Gastrocnemius medialis (tissue), 4 donors: ENCODE results near the gene ZC3H12C. TPM values are rescaled to one million over a fixed set of nuclear protein-coding genes. Genes with fewer than 3 reads are reported as not detected.
"Not testable (repeated sequence)": the region's sequence is repeated elsewhere in the genome, so short reads cannot be mapped to it uniquely, and the experiment has no call there.

Source experiments
- ATAC-seq, 2 donors: fragments of 150-250 bp; one replicate each; pipeline ENCODE4 v1.9.1; 2016
- DNase-seq, 2 donors: peaks; one replicate each; pipeline ENCODE4 v3.0.0-alpha.2; 2019
- H3K27ac ChIP-seq, 4 donors: fragments of 200-600 bp; sonication (generic); 1 replicate in 1 of 4; 2 replicates in 3 of 4; pipeline ENCODE4 v1.5.1; 2016 to 2018; ENCODE audit warnings: mild to moderate bottlenecking in 2 of 4, moderate library complexity in 1 of 4
- H3K27me3 ChIP-seq, 3 donors: fragments of 200-600 bp; sonication (generic) in 2 of 3; 1 replicate in 1 of 3; 2 replicates in 2 of 3; pipeline versions ENCODE4 v1.5.1 to v1.6.0; 2016 to 2019; ENCODE audit warnings: mild to moderate bottlenecking in 1 of 3, moderate library complexity in 1 of 3
- H3K36me3 ChIP-seq, 2 donors: fragments of 200-600 bp; sonication (generic) in 1 of 2; one replicate each; pipeline ENCODE4 v1.5.1; 2017 to 2018
- H3K4me1 ChIP-seq, 2 donors: fragments of 200-600 bp; sonication (generic) in 1 of 2; one replicate each; pipeline ENCODE4 v1.5.1; 2016 to 2017; ENCODE audit warnings: mild to moderate bottlenecking in 2 of 2
- H3K4me3 ChIP-seq, 4 donors: fragments of 200-600 bp; sonication (generic) in 3 of 4; 1 replicate in 1 of 4; 2 replicates in 3 of 4; pipeline ENCODE4 v1.5.1; 2016 to 2019; ENCODE audit warnings: mild to moderate bottlenecking in 2 of 4
- H3K9me3 ChIP-seq, 3 donors: fragments of 200-600 bp; sonication (generic) in 2 of 3; 1 replicate in 1 of 3; 2 replicates in 2 of 3; pipeline ENCODE4 v1.5.1; 2016 to 2019
- POLR2A ChIP-seq, 2 donors: fragments of 450-650 bp; IDR thresholded peaks; one replicate each; pipeline ENCODE4 v1.6.1; 2017; ENCODE audit warnings: antibody characterized with exemption in 2 of 2, mild to moderate bottlenecking in 2 of 2, moderate library complexity in 2 of 2
- in situ Hi-C, 4 donors: fragments of 200-750 bp; cut with MboI; loops; one replicate each; pipeline versions ENCODE4 v1.15.0 to v1.8.0; 2017; ENCODE audit warnings: low sequenced_read_pairs in 4 of 4
- intact Hi-C: fragments of 100-400 bp; cut with DNase I; formaldehyde crosslinking; loops from one replicate; pipeline ENCODE4 v1.15.1; 2023; ENCODE audit warnings: low total_unique reads
- total RNA-seq, 4 donors: library from RNA; depleted of rRNA; stranded (reverse); fragments of >200 nt; gene quantifications; one replicate each; pipeline versions ENCODE4 v1.1.0 to v1.2.3, GENCODE V29; 2016
- TF ChIP-seq, protein P1 (sequence below), 5 experiments: fragments of 450-650 bp in 3 of 5; fragments of 200-600 bp in 2 of 5; sonication (generic) in 2 of 5; IDR thresholded peaks in 4 of 5; conservative IDR thresholded peaks in 1 of 5; 1 replicate in 4 of 5; 2 replicates in 1 of 5; pipeline ENCODE4 v1.5.1; 2016 to 2019; ENCODE audit warnings: antibody characterized with exemption in 5 of 5, mild to moderate bottlenecking in 3 of 5, moderate library complexity in 3 of 5

The ZC3H12C gene
- total RNA-seq, 4 donors from 2014 or later = 20.9 to 41.1 (median 30.9) TPM

DNA sequence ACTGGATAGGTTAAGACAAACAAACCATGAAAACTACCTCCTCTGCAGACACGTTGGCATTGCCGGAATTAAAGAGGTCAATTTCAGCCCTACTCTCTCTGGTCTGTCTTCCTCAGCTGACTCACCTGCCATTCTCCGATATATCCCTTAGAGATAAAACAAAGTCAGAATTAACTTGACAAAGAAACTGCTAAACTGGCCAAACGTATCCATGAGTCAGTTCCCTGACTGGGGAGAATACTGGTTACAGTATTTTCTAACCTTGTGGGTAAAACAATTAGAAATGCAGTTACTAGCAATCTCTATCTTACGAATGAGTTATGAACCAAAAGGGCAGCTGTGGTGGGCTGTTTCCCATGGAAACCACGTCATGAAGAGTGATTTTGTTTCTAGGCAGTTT, 107.0 kb downstream of the ZC3H12C start:
- Histone ChIP-seq H3K4me3 (no peak overlapping the region), H3K4me1 (no peaks in the 10 kb centered on the region), H3K27me3 (no peaks in the 10 kb centered on the region), H3K36me3 (no peaks in the 10 kb centered on the region), H3K27ac (no peak overlapping the region), H3K9me3 (no peaks in the 10 kb centered on the region)
- intact Hi-C loops = loop anchor here (2.0 to 10.0 kb wide), 3 partner anchors 95 to 1031 kb away; partner anchors contain the start of gene RDX
- no peak for TF ChIP-seq POLR2A (IDR thresholded peaks at IDR 0.05)
- TF ChIP-seq, protein P1, sequence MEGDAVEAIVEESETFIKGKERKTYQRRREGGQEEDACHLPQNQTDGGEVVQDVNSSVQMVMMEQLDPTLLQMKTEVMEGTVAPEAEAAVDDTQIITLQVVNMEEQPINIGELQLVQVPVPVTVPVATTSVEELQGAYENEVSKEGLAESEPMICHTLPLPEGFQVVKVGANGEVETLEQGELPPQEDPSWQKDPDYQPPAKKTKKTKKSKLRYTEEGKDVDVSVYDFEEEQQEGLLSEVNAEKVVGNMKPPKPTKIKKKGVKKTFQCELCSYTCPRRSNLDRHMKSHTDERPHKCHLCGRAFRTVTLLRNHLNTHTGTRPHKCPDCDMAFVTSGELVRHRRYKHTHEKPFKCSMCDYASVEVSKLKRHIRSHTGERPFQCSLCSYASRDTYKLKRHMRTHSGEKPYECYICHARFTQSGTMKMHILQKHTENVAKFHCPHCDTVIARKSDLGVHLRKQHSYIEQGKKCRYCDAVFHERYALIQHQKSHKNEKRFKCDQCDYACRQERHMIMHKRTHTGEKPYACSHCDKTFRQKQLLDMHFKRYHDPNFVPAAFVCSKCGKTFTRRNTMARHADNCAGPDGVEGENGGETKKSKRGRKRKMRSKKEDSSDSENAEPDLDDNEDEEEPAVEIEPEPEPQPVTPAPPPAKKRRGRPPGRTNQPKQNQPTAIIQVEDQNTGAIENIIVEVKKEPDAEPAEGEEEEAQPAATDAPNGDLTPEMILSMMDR (IDR thresholded peaks at IDR 0.05 in 4 of 5, conservative IDR thresholded peaks at IDR 0.05 in 1 of 5) = no peak
- no peak for DNase-seq
- ATAC-seq = no peak
- in situ Hi-C loops = loop anchor here (5.0 to 25.0 kb wide), 3 partner anchors 172 to 1037 kb away; partner anchors contain the start of gene POU2AF2 (in 1 of the 4)

DNA sequence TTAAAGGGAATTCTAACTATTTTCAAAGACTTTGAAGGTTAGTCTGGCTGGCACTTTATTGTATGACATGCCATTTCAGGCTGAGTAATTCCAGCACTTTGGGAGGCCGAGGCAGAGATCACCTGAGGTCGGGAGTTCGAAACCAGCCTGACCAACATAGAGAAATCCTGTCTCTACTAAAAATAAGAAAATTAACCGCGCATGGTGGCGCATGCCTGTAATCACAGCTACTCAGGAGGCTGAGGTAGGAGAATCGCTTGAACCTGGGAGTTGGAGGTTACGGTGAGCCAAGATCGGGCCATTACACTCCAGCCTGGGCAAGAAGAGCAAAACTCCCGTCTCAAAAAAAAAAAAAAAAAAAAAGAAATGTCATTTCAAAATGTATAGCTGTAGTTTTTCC, 107.6 kb downstream of the ZC3H12C start:
- in situ Hi-C loops = loop anchor here (5.0 to 25.0 kb wide), 3 partner anchors 171 to 1036 kb away; partner anchors contain the start of gene POU2AF2 (in 1 of the 4)

DNA sequence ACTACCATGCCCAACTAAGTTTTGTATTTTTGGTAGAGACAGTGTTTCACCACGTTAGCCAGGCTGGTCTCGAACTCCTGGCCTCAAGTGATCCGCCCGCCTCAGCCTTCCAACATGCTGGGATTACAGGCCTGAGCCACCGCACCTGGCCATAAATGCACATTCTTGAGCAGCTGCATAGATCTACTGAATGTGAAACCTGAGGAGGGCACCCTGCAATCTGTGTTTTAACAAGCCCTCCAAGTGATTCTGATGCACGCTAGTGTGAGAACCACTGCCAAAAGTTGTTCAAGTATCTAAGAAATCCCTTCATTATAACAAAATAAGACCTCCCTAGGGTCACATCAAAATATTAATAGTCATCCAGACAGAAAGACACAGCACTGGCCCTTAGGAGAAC, 113.9 kb downstream of the ZC3H12C start:
- ATAC-seq = no peak
- H3K36me3 ChIP-seq = no peaks in the 10 kb centered on the region
- in situ Hi-C loops = loop anchor here in 3 of 4 donors (10.0 to 25.0 kb wide), 2 partner anchors 228 to 1030 kb away; partner anchors contain the start of gene POU2AF2 (in 1 of the 3)
- no peak for DNase-seq
- no peaks in the 10 kb centered on the region for H3K4me1 ChIP-seq
- intact Hi-C loops = loop anchor here (10.0 kb wide), 1 partner anchor 88 kb away; the partner anchor contains the start of gene RDX
- no peak overlapping the region for H3K4me3 ChIP-seq
- no peak for TF ChIP-seq POLR2A (IDR thresholded peaks at IDR 0.05)
- TF ChIP-seq, protein P1 (IDR thresholded peaks at IDR 0.05 in 4 of 5, conservative IDR thresholded peaks at IDR 0.05 in 1 of 5) = no peak
- no peak overlapping the region for H3K27ac ChIP-seq
- no peaks in the 10 kb centered on the region for H3K9me3 ChIP-seq
- H3K27me3 ChIP-seq = no peaks in the 10 kb centered on the region

More for the DNA sequence above, 107.6 kb downstream of the ZC3H12C start:
- no peaks in the 10 kb centered on the region for H3K36me3 ChIP-seq
- H3K27ac ChIP-seq = no peak overlapping the region
- no peaks in the 10 kb centered on the region for H3K4me1 ChIP-seq
- no peaks in the 10 kb centered on the region for H3K9me3 ChIP-seq
- no peak overlapping the region for H3K4me3 ChIP-seq
- TF ChIP-seq, protein P1 (IDR thresholded peaks at IDR 0.05 in 4 of 5, conservative IDR thresholded peaks at IDR 0.05 in 1 of 5) = no peak
- no peak for TF ChIP-seq POLR2A (IDR thresholded peaks at IDR 0.05)
- no peaks in the 10 kb centered on the region for H3K27me3 ChIP-seq
- intact Hi-C loops = loop anchor here (1.0 to 10.0 kb wide), 6 partner anchors 94 to 1030 kb away; partner anchors contain the start of gene RDX
- no peak for DNase-seq
- no peak for ATAC-seq

DNA sequence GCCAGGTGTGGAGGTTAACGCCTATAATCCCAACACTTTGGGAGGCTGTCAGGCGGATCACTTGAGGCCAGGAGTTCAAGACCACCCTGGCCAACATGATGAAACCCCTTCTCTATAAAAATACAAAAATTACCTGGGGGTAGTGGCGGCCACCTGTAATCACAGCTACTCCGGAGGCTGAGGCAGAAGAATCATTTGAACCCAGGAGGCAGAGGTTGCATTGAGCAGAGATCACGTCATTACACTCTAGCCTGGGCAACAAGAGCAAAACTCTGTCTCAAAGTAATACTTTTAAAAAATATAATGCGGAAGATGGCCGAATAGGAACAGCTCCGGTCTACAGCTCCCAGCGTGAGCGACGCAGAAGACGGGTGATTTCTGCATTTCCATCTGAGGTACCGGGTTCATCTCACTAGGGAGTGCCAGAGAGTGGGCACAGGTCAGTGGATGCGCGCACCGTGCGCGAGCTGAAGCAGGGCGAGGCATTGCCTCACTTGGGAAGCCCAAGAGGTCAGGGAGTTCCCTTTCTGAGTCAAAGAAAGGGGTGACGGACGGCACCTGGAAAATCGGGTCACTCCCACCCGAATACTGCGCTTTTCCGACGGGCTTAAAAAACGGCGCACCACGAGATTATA, 115.6 kb downstream of the ZC3H12C start:
- H3K4me3 ChIP-seq = peak overlapping the region in 1 of 4 donors; percentile 30

DNA sequence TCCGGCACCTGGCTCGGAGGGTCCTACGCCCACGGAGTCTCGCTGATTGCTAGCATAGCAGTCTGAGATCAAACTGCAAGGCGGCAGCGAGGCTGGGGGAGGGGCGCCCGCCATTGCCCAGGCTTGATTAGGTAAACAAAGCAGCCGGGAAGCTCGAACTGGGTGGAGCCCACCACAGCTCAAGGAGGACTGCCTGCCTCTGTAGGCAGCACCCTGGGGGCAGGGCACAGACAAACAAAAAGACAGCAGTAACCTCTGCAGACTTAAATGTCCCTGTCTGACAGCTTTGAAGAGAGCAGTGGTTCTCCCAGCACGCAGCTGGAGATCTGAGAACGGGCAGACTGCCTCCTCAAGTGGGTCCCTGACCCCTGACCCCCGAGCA, 116.1 kb downstream of the ZC3H12C start:
- ATAC-seq, H3K27ac ChIP-seq, H3K4me1 ChIP-seq, DNase-seq, H3K36me3 ChIP-seq, H3K27me3 ChIP-seq, H3K9me3 ChIP-seq: not testable (repeated sequence)
- peak overlapping the region in 1 of 4 donors; percentile 30 for H3K4me3 ChIP-seq
- in situ Hi-C loops (loop anchor here in 3 of 4 donors (10.0 to 25.0 kb wide), 2 partner anchors 225 to 1028 kb away; partner anchors contain the start of gene POU2AF2 (in 1 of the 3)), intact Hi-C loops (loop anchor here (10.0 kb wide), 1 partner anchor 85 kb away; the partner anchor contains the start of gene RDX)

More for the DNA sequence above, 115.6 kb downstream of the ZC3H12C start:
- intact Hi-C loops = loop anchor here (10.0 kb wide), 1 partner anchor 86 kb away; the partner anchor contains the start of gene RDX
- not testable (repeated sequence) for H3K36me3 ChIP-seq, H3K27me3 ChIP-seq, H3K4me1 ChIP-seq, DNase-seq, H3K27ac ChIP-seq, ATAC-seq, H3K9me3 ChIP-seq
- in situ Hi-C loops = loop anchor here in 3 of 4 donors (10.0 to 25.0 kb wide), 2 partner anchors 226 to 1029 kb away; partner anchors contain the start of gene POU2AF2 (in 1 of the 3)
